BJ (cell line): ENCODE measurements around the gene PABPC3. TPM values are rescaled to one million over a fixed set of nuclear protein-coding genes. Genes with fewer than 3 reads are reported as not detected.

Source experiments
- CTCF ChIA-PET: fragments of 350-600 bp; formaldehyde crosslinking; extraction: SDS; loops from one replicate; lab custom pipeline; 2021; ENCODE audit warnings: antibody characterized with exemption, inconsistent platforms; lab: Yijun Ruan, JAX
- POLR2A ChIA-PET: fragments of 300-600 bp; sonication (Branson Sonifier 250); formaldehyde crosslinking; extraction: SDS; loops from one replicate; lab custom pipeline; 2021; ENCODE audit warnings: antibody characterized with exemption; lab: Charles Lee
- DNase-seq: peaks from one replicate; pipeline ENCODE4 v3.0.0-alpha.2; 2011; ENCODE audit warnings: low read depth
- H3K27me3 ChIP-seq: 2 replicates; pipeline ENCODE4 v1.6.0; 2011; ENCODE audit warnings: low read length; ENCODE audit not compliant: control insufficient read depth, insufficient read depth
- H3K36me3 ChIP-seq: 2 replicates; pipeline ENCODE4 v1.5.1; 2011; ENCODE audit warnings: low read length; ENCODE audit not compliant: control insufficient read depth, insufficient read depth
- H3K4me3 ChIP-seq: 2 replicates; pipeline ENCODE4 v1.5.1; 2011; ENCODE audit warnings: low read depth, mild to moderate bottlenecking, control low read depth, low read length
- CTCF ChIP-seq: IDR thresholded peaks from 2 replicates; pipeline ENCODE4 v1.5.1; 2011; ENCODE audit warnings: low read depth, mild to moderate bottlenecking, control low read depth, inconsistent platforms, low read length, moderate library complexity; ENCODE audit not compliant: insufficient read depth
- polyA plus RNA-seq: library from polyadenylated mRNA; depleted of rRNA; stranded (reverse); fragments of >200 nt; gene quantifications from 2 replicates; pipeline ENCODE4 v1.2.3, GENCODE V29; 2011; rRNA removed
- small RNA-seq: library from RNA; depleted of rRNA; stranded (forward); fragments of <200 nt; gene quantifications from one replicate; pipeline ENCODE3, GENCODE V24; 2012; ENCODE audit warnings: low replicate concordance, low read depth; ENCODE audit not compliant: insufficient read length

PABPC3 gene
- polyA plus RNA-seq, 1 experiment: not detected

- ChIA-PET POLR2A (no interaction called here), CTCF (no interaction called here)
- no peak for DNase-seq
- Histone ChIP-seq H3K4me3 (no peak overlapping the region), H3K36me3 (no peaks in the 10 kb centered on the region), H3K27me3 (0 out of 2 replicates have a peak, but pooled peaks cover 2% of the 10 kb centered on the region)
- TF ChIP-seq CTCF: no peak
Observed at GRCh38 chr13:25147638-25148401, 51.9 kb downstream of the PABPC3 start.

- POLR2A ChIA-PET: no interaction called here
- Histone ChIP-seq H3K36me3 (no peaks in the 10 kb centered on the region), H3K27me3 (0 out of 2 replicates have a peak, but pooled peaks cover 2% of the 10 kb centered on the region), H3K4me3 (no peak overlapping the region)
- DNase-seq: no peak
- CTCF ChIA-PET: no interaction called here
- TF ChIP-seq CTCF: no peak
Observed at GRCh38 chr13:25148402-25148771, 52.5 kb downstream of the PABPC3 start.

Small RNAs within 50 kb of the gene (small RNA-seq; reads per million reads assigned to genes)
- gene AL359757.2: not detected

Other genes starting within 250 kb of the PABPC3 start
- not detected in 2 replicates for gene AMER2, start 76.2 kb downstream of the PABPC3 start, polyA plus RNA-seq
- 10.5 and 20.8 TPM in 2 replicates for gene MTMR6, start 191.4 kb downstream of the PABPC3 start, polyA plus RNA-seq
- 20.4 and 38.9 TPM in 2 replicates for gene NUP58, start 205.5 kb downstream of the PABPC3 start, polyA plus RNA-seq